ENCODE measurements around the gene GATA1. TPM values are rescaled to one million over a fixed set of nuclear protein-coding genes. Genes with fewer than 3 reads are reported as not detected.

Gene GATA1
- polyA plus RNA-seq (ENCODE audit: insufficient read length in 4 of 4): 1 to 10 TPM in 1 of 4 donors, under 1 TPM in 3; 0.38 to 1.3 (median 0.87) TPM

DNA sequence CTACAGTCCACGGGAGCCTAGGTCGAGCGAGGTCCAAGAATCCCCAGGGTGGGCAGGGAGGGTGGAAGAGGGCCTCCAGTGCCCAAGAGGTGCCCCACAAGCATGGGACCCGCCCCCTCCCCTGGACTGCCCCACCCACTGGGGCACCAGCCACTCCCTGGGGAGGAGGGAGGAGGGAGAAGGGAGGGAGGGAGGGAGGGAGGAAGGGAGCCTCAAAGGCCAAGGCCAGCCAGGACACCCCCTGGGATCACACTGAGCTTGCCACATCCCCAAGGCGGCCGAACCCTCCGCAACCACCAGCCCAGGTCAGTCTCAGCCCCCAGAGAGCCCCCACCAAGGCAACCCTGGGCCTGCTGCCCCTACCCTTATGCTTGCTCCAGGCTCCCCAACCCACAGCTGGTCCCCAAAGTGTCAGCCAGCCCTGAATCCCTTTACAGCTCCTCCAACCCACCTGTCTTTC, at the start of gene GATA1:
GATA1 (plus strand) TSS at position 250 of the 460 bp plus-strand sequence. CDS start 4,520 bp downstream, outside the sequence.
- DNase-seq (ENCODE audit: low read depth in 4 of 4, low spot score in 2 of 4): no peak

DNA sequence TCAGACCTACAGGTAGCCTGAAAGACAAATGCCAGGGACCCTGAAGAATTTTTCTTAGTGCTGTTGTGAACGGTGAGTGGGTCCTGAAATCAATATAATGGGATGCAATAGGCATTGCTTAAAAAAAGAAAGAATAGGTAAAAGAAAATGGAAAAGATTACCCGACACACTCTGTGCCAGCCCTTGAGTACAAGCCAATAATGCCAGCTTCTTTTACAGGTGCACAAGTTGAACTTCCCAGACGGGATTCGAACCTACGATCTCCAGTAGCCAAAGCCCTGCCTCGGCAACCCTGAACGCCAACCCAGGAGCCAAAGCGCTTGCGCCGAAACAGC, 49.5 kb upstream of the GATA1 start:
- no peak for DNase-seq (ENCODE audit: low read depth in 4 of 4, low spot score in 2 of 4)

DNA sequence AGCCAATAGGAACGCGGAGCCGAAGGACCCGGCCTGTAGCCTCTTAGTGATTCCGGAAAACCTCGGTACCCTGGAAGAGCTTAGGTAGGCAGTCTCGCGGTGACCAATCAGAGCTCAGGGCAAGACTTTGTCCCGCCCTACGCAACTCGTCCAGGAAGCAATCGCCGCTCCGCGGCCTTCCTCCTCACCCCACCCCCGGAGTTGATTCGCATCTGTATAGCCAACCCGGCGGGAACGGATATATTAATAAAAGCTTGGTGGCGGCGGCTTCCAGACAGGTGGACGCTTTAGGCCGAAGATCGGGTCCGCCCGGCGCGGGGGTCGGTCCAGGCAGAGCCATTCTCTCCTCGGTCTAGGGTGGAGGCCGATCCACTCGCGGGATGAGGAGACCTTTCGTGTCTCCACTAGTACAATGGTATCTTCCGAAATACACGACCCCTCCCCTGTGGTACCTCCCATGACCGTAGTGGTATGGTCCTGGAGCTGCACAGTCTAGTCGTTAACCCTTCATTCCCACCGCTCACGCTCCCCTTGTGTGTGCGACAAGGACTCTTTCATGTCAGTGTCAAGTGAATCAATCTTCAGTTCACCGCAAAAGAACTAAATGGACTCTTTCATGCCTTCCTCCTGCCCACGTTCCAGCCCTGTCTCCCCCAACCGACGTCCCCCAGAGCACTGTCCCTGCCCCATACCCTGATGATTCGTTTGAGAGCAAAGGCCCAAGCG, 49.0 kb upstream of the GATA1 start:
- DNase-seq (ENCODE audit: low read depth in 4 of 4, low spot score in 2 of 4): peak; percentile 79 to 91 (median 83)

DNA sequence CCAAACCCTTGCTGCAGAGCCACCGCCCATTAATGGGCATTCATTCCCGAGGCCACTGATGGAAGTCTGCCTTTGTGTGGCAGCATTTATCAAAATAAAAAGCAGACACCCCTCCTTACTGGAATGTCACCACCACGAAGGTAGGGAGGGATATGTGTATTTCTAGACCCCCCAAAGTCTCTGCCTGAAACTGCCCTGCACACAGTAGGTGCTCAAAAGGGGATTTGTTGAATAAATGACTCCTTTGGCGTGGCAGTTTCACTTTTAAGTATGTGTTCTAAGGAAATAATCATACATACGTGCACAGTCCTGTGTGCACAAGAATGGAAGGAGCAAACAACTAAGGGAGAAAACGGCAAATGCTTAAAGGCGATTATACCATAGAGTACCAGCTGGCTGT, 48.5 kb upstream of the GATA1 start:
- no peak for DNase-seq (ENCODE audit: low read depth in 4 of 4, low spot score in 2 of 4)

DNA sequence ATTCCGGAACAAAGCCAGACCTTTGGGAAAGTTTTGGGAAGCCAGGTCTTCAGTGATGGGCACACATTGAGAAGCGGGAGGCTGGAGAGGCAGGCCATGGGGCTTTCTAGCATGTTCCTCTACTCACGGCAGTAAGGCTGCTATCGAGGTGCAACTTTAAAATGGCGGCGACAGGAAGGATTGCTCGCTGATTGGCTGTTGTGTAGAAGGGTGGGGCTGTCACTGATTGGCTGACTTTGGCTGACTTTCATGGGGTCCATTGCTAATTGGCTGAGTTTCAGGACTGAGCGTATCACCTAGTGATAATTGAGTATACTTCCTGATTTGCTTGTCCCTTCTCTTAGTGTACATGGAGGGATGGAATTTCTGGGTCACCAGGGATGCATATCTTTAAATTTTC, 44.6 kb upstream of the GATA1 start:
- DNase-seq (ENCODE audit: low read depth in 4 of 4, low spot score in 2 of 4): no peak

DNA sequence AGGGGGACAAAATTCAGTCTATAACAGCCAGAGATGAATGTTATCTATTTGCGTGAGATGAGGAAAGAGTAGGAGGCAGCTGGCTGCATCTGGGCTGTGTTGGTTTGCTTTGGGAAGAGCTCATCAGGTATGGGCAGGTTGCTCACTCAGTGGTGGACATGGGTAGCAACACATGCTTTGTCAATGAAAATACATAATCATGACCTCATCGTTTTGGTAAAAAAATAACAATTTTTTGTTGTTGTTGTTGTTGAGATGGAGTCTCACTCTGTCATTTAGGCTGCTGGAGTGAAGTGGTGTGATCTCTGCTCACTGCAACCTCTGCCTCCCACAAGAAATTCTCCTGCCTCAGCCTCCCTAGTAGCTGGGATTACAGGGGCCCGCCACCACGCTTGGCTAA, 41.2 kb upstream of the GATA1 start:
- no peak for DNase-seq (ENCODE audit: low read depth in 4 of 4, low spot score in 2 of 4)

DNA sequence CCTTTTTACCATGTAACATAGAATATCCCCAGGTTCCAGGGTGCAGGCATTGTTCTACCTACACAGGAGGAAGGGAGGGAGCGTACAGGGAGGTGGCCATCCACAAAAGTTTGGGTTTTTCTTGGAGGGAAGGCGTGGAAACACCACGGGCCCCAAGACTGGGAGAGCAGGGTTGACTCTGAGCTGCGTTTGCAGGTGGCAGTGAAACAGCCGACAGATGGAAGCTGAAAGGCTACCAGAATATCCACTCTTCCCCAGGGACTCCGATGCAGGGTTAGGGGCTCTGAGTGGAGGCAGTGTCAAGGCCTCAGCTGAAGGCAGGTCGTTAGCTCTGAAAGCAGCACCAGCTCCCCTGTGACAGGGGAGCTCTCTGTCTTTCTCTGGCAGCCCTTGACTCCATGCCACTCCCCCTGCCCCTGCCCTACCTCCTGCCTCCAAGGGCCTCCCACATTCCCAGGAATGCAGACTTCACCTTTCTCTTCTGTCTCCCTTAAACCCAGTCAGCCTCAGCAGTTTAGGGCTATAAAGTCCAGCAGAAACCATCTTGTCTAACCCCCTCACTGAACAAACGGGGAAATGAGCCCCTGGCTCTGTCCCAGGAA, 38.9 kb upstream of the GATA1 start:
- no peak for DNase-seq (ENCODE audit: low read depth in 4 of 4, low spot score in 2 of 4)

DNA sequence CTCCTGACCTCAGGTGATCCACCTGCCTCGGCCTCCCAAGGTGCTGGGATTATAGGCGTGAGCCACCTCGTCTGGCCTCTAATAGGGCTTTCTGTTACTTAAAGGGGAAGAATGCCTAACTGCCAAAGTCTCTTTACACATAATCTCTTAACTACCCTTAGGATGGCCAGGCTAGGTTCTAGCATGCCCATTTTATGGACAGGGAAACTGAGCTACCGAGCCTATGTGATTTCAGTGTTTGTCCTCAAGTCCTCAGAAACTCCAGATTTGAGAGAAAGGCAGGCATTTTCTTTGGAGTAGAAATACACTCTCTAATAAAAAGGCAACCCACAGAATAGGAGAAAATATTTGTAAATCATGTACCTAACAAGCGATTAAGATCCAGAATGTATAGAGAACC, 37.2 kb upstream of the GATA1 start:
- no peak for DNase-seq (ENCODE audit: low read depth in 4 of 4, low spot score in 2 of 4)

DNA sequence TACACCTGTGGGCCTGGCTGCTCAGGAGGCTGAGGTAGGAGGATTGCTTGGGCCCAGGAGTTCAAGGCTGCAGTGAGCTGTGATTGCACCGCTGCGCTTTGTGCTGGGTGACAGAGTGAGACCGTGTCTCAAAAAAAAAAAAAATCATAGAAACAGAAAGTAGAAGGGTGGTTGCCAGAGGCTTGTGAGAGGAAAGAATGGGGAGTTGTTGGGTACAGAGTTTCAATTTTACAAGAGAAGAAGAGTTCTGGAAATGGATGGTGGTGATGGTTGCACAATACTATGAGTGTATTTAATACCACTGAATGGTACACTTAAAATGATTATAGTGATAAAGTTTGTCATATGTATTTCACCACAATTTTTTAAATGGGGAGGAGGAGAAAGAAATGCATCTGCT, 35.0 kb upstream of the GATA1 start:
- DNase-seq (ENCODE audit: low read depth in 4 of 4, low spot score in 2 of 4): no peak

DNA sequence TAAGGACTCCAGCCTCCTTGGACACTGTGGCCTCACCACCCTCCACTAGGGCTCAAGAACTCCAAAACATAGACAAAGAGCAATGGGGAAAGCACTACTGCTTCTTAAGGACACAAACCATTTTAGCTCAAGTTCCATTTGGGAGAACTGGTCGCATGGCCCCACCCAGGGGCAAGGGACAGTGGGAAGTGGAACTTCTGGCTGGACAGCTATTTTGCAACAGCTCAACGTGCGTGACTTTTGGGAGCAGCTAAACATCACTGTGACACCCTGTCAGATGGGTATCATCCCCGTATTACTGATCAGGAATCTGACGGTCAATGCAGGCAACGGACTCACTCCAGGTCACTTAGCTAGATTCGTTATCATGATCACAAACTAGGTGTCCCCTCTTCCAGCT, 33.9 kb upstream of the GATA1 start:
- no peak for DNase-seq (ENCODE audit: low read depth in 4 of 4, low spot score in 2 of 4)

DNA sequence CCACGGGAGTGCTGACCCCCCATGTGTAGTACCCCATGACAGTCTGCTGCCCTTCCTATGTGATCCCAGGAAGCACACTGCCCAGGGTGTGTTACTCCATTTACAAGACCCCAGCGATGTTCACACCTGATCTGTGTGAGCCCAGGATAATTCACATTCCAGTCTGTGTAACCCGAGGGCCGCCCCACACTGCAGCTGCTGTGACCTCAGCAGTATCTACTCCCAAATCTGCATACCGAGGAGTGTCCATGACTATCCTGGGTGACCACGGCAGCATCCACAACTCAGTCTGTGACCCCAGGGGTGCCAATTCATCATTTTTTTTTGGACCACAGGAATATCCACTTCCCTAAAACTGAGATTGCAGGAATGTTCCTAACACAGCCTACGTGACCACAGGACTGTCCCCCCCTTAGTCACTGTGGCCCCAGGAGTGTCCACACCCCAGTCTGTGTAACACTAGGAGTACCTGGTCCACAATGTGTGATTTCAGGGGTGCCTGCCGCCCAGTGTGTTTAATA, 32.6 kb upstream of the GATA1 start:
- DNase-seq (ENCODE audit: low read depth in 4 of 4, low spot score in 2 of 4): no peak

DNA sequence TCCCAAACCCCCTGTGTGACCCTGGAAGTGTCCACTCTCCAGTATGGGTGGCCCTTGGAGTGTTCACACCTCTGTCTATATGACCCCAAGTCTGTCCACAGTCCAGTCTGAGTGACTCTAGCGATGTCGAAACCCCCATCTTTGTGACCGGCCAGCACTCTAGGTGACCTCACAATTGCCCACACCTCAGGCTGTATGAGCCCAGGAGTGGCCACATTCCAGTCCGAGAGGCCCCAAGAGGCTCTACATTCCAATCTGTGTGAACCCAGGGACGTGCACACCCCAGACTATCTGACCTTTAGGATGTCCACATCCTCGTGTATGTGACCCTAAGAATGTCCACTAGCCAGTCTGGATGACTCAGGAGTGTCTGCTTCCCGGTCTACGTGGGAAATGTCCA, 32.2 kb upstream of the GATA1 start:
- no peak for DNase-seq (ENCODE audit: low read depth in 4 of 4, low spot score in 2 of 4)

DNA sequence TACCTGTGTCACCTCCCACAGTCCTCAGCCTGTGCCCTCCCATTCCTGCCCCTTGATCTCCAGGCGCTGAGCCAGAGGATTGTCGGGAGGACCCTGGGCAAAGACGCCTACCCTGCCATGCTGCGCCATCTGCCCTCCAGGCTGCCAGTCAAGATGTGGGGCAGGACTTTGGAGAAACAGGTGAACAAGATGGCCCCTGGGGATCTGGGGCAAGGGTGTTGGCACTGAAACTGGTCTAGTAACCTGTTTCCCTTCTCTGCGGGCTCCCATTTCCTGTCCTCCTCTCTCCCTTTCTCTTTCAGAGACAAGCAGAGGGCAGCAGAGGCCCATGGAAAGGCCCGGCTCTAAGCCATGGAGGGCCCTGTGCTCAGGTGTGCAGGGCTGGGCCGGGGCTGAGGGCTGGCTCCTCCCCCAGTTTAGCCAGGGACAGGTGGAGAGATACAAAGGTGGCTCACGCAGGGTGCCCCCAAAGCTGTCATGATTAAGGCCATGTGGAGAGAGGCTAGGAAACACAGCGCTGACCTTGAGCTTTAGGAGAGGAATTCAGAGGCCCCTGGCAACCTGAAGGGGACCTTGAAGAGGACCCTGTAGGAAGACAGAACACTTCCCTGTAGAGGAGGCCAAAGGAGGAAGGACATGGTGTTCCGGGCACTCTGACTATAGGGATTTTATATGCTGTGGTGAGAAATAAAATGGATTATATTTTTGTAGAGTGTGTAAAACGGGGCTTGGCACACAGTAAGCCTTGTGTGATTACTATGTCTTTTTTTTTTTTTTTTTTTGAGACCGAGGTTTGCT, 24.5 kb upstream of the GATA1 start, which contains the start of gene GLOD5:
GLOD5 (plus strand) TSS at position 74 of the 798 bp plus-strand sequence; CDS start at position 118, 44 bp downstream.
- peak in 1 of 4 donors; percentile 17 for DNase-seq (ENCODE audit: low read depth in 4 of 4, low spot score in 2 of 4)

DNA sequence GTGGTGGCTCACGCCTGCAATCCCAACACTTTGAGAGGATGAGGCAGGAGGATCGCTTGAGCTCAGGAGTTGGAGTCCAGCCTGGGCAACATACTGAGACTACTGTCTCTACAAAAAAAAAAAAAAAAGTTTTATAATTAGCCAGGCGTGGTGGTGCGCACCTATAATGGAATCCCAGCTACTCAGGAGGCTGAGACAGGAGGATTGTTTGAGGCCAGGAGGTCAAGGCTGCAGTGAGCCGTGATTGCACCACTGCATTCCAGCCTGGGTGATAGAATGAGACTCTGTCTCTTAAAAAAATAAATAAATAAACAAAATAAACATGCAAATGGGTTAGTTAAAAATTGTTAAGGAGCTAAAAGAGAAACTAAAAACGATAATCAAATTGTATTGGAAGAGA, 17.2 kb upstream of the GATA1 start:
- DNase-seq (ENCODE audit: low read depth in 4 of 4, low spot score in 2 of 4): no peak

DNA sequence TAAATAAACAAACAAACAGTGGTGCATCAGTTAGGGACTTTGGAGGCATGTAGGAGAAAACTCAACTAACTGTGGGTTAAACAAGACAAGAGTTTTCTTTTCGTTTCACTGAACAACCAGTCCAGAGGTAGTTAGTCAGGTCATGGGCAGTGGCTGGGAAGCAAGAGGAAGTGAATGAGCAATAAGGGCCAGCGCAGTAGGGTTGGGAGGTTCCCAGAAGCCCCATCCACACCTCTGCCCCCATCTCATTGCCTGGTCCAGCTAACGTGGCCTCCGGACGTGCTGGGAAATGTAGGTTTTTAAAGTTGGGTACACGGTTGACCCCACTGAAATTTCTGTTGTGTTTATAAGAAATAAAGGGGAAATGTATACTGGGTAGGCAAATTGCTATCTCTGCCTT, 16.1 kb upstream of the GATA1 start:
- DNase-seq (ENCODE audit: low read depth in 4 of 4, low spot score in 2 of 4): no peak

DNA sequence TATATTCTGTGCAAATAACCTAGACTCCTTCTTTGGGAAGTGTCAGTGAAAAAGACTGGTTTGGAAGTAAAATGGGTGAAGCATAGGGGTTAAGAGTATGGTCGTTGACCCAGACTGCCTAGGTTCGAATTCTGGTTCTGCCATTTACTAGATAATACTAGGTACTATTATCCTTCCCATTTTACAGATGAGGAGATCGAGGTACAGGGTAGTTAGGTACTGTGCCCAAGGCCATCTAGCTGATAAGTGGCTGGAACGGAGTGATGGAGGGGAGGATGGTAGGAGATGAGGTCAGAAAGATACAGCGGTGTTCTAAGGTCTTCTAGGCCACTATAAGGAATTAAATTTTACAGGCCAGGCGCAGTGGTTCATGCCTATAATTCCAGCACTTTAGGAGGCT, 13.8 kb upstream of the GATA1 start:
- DNase-seq (ENCODE audit: low read depth in 4 of 4, low spot score in 2 of 4): no peak

DNA sequence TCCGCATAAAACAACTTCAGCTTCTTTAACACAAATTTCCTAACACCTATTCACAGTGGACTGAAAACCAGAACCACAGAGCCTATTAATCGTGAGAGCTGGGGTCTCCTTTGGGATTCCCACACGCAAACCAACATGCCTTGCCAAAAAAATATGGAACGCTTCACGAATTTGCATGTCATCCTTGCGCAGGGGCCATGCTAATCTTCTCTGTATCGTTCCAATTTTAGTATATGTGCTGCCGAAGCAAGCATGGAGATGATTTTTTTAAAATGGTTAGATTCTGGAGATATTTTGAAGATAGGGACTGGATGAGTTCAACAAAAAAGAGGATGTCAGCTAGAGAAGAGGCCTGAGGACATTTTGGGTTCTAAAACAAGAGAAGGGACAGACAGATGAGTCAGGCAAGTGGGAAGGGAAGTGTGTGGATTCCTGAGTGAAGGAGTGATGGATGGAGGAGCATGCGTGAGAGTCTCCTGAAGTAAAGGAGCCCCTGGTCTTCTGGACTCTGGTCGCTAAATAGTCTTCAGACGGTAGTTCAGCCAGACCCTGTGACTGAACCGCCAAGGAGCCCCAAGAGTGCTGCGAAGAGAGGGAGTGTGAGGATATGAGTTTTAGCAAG, 9.5 kb upstream of the GATA1 start:
- DNase-seq (ENCODE audit: low read depth in 4 of 4, low spot score in 2 of 4): no peak

DNA sequence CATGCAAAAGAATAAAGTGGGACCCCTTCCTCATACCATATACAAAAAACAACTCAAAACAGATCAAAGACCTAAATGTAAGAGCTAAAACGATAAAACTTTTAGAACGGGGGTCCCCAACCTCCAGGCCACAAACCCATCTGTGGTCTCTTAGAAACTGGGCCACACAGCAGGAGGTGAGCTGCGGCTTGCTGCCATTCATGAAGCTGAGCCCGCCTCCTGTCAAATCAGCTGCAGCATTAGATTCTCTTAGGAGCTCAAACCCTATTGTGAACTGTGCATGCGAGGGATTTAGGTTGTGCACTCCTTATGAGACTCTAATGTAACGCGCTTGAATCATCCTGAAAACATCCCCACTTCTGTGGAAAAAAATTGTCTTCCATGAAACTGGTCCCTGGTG, 7.0 kb upstream of the GATA1 start:
- DNase-seq (ENCODE audit: low read depth in 4 of 4, low spot score in 2 of 4): no peak

DNA sequence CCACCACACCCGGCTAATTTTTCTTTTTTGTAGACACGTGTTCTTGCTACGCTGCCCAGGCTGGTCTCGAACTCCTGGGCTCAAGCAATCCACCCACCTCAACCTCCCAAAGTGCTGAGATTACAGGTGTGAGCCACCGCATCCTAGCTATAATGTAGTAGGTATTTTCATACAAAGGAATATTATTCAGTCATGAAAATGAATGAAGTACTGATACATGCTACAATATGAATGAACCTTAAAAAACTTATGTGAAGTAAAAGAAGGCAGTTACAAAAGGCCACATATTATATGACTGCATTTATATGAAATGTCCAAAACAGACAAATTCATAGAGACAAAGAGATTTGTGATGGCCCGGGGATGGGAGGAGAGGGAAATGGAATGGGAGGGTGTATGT, 4.7 kb upstream of the GATA1 start:
- DNase-seq (ENCODE audit: low read depth in 4 of 4, low spot score in 2 of 4): no peak

DNA sequence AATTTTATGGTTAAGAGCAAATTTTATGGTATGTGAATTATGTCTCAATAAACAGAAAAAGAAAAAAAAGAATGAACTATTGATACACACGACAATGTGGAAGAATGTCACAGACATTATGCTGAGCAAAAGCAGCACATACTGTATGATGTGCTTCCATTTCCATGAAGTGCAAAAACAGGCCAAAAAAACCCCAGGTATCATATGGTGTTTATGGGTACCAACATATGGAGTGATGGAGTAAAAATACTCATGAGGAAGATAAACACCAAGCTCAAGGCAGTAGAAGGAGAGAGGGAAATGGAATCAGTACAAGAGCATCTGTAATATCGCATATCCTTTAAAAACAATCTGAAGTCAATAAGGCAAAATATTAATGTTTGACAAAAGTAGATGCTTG, 4.2 kb upstream of the GATA1 start:
- DNase-seq (ENCODE audit: low read depth in 4 of 4, low spot score in 2 of 4): no peak

DNA sequence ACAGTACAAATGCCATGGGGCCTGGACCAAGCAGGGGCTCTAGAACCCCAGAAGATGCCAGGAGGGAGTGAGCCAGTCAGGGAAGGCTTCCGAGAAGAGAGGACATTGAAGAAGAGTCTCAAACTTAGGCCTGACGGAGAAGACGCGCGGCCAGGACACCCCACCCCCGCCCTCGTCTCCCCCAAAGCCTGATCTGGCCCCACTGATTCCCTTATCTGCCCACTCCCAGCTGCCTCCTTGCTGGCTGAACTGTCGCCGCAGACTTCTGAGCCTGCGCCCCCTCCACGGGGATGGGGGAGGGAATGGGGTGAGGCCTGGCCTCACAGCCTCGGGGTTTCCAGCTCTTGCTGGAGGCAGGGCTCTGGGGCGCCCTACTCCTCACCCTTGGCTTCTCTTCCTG, 3.6 kb upstream of the GATA1 start:
- DNase-seq (ENCODE audit: low read depth in 4 of 4, low spot score in 2 of 4): no peak
